Measurements from ENCODE around the gene PDE11A.

Gene PDE11A

DNA sequence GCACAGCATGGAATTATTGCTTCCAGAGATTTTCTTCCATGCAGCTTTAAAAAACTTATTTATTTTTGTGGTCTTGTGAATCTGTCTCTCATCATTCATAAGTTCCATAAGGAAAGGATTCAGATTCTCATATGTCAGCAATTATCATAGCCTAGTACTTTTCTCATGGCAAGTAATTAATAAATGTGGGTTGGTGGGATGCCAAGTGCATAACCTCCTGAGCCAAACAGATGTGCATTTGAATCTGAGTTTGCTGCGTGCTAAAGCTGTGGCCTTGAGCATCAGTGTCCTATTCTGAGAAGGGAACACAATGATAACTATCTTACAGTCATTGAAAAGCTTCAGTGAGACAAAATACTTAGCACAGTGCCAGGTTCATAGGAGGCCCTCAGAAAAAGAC lies 331.9 kb downstream of the PDE11A start:
- DNase-seq (ENCODE audit: extremely low spot score, insufficient read length, low read depth): no peak
- no peak for FAIRE-seq

DNA sequence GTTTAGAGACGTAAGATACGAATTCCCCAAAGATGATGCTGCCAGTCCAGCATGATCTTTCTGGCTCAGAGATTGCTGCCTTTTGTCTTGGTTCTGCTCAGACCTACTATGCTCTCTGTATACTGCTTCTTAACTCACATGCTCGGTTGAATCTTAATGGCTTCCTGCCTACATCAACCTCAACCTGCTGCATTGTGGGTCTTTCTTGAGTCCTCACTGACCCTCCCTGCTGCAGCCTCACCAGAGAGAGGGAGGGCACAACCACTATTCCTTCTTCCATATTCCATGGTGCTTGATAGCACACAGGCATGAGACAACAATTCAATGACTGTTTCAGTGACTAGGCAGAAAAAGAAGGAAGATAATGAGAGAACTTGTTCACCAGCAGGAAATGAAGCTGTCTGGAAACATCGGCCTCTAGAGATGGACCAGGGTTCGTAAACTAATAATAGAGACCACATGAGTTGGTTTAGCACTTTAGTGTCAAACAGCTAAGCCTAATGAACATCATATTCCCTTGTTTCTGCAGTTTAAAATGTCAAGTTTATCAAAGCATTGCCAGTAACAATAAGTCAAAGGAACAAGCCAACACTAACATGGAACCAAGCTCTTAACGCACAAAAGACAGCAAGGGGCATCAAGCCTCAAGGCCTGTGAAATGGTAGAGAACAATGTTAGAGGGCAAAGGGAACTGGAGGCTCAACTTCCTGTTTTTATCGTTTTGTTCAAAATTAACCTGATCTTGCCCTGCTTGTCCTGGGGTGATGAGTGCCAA lies 333.9 kb downstream of the PDE11A start:
- FAIRE-seq (no peak), DNase-seq (ENCODE audit: extremely low spot score, insufficient read length, low read depth) (no peak)

DNA sequence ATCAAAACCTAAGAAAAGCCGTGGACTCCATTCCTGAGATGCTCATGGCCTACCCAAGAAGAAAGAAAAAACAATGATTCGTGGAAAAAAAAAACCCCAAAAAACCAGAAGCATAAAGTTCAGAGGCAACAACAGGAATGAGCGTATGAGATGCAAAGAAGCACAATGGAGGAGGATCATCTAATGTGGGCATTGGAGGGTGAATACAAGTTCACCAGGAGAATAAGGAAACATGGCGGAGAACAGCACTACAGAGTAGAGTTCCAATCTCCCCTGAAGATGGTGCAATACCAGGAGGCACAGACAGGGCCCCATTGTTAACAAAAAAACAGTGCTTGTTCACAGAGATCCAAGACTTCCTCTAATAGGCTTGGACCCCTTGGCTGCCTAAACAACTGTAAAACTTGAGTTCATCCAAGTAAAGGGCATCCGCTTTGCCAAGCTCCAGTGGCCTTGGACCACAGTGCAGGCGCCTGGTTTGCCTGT lies 337.2 kb downstream of the PDE11A start:
- DNase-seq (ENCODE audit: extremely low spot score, insufficient read length, low read depth) (no peak), FAIRE-seq (no peak)

DNA sequence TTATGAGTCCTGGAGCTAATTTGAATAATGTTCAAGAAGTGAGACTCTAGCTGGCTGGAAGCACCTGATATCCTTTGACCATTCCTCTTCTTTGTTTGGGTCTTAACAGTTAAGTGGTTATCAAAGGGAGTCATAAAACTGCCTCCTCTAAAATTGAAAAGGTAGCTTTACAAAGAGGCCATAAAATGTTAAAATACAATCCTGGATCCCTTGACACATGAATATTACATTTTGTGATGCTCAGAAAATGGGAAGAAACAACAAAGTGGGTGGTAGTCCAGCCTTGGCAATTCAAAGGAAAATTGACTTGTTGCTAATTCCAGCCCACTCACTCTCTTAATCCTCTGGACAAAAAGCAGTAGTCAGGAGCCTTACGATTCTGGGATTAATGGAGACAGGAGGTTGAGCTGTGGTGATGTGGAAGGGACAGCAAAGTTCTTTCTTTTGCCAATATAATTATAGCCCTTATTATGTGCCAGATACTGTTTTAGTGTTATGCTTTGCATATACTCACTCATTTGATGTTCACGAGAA lies 339.2 kb downstream of the PDE11A start:
- FAIRE-seq (no peak), DNase-seq (ENCODE audit: extremely low spot score, insufficient read length, low read depth) (no peak)

DNA sequence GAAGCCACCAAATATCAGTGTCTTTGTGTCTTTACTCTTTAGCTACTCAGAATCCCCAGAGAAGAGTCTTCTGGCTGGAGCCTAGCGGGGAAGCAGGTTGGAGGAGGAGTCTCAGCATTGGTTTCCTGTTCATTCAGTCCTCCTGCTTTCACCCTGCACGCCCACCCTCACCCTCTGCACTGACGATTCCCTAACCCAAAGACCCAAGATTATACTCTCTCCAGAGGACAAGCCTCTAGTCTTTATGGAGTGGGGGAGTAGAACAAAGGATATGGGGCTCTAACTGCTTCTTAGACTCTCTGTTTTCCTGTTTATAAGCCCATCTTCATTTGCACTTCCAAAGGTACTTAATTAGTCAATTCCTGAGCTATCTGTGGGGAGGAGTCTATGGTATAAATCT lies 341.2 kb downstream of the PDE11A start:
- DNase-seq (ENCODE audit: extremely low spot score, insufficient read length, low read depth) (no peak), FAIRE-seq (no peak)

DNA sequence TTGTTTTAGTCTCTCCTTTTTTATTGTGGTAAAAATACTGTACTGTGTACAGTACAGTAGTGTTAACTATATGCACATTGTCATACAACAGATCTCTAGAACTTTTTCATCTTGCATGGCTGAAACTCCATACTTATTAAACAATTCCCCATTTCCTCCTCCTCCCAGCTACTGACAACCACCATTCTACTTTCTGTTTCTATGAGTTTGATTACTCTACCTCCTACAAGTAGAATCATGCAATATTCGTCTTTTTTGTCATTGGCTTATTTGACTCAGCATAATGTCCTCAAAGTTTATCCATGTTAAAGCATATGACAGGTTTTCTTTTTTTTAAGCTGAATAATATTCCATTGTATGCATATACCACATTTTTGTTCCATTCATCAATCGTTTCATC lies 341.8 kb downstream of the PDE11A start:
- DNase-seq (ENCODE audit: extremely low spot score, insufficient read length, low read depth) (no peak), FAIRE-seq (no peak)

DNA sequence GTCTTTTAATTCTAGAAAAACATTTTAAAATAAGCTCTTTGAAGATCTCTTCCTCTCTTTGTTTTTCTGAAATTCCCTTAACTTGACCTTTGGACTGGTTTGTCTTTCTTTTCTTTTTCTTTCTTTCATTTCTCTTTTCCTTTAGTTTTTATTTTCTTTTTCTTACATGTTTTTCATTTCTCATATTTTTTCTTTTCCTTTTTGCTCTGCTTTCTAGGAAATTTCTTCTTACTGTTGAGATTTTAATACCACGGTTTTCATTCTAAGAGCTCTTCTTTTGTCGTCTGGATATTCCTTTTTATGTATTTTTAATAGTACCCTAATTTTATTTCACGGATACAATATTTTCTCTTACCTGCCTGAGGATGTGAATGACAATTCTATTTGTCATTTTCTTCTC lies 342.2 kb downstream of the PDE11A start:
- no peak for FAIRE-seq
- DNase-seq (ENCODE audit: extremely low spot score, insufficient read length, low read depth): no peak

DNA sequence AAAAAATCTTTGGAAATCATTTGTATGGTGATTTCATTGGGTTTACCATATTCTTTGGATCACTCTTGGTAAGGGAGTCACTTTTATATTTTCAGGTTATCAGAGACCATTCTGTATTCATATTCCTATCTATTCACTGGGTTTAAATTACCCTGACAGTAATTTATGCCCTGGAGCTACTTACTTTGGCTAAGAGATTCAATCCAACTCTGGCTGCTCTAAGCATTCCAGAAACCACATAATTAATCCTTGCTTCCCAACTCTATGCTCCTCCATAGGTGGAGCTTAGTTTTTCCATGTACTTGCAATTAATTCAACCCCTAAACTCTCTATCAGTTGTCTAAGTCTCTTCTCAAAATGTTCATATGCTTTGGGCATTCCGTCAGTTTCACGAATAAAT lies 343.7 kb downstream of the PDE11A start:
- DNase-seq (ENCODE audit: extremely low spot score, insufficient read length, low read depth) (no peak), FAIRE-seq (no peak)

DNA sequence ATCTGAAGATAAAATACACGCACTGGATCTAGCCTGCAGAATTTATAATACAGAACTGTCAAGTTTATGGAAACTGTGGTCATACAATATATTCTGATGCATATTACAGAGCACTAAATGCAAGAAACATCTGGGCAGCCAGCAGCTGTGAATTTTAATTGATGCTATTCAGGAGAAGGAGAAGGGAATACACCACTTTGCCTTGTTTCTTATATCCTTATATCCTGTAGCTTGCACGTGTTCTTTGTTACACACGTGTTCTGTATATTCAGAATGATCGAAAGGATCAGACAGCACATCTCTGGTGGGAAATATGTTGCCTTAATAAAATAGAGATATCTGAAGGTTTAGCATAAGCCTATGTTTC lies 344.2 kb downstream of the PDE11A start:
- no peak for DNase-seq (ENCODE audit: extremely low spot score, insufficient read length, low read depth)
- no peak for FAIRE-seq

DNA sequence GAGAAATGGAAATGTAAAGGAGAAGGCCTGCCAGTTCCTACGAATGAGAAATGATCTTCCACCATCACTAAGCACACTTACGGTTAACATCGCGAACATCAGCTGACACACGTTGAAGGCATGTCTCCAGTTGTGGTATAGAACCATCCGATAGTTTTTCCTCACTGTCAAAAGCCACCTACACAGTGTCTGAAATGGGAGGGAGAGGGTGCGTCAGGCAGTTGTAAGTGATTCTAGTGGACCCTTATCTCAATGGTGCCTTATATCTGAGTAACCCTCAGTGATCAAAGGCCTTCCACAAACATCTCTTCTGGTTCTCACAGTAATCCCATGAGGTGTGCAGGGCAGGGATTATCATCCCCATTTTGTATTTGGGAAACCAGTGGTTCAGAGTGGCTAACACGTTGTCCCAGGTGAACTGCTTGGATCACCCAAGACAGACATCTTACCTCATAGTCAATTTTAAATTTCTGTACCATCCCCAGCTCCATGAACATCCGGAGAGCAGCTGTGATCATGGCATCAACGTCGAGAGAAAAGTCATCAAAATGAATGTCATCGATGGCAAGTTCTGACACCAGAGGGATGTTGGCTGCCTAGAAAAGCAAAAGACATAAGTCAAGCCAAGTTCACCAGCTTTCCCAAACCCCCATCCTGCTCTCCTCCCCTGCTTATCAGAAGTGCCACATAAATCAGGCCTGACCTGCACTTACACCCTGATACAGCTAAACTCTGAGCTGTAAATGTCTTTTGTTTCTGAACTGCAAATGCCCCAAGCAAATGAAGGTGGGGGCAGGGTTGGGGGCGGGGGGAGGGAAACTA lies 344.8 kb downstream of the PDE11A start:
- DNase-seq (ENCODE audit: extremely low spot score, insufficient read length, low read depth): no peak
- FAIRE-seq: no peak

DNA sequence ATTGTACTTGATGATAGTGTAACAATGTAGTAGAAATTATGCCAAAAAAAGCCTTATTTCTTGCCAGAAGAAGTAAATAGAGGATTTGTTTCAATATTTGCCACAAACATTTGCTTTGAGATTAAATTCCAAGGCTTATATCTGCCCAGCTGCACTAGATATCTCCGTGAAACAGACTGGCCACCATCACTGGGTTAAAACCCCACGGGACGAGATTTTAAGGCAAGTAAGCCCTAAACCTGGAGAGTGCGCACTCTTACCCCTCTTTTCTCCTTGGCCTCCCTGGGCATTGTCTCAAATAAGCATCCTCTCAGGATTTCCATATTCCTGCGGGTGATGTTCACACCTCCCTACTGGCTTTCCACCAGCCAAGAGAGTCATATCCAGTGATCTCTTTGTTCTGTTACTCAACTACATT lies 345.6 kb downstream of the PDE11A start:
- DNase-seq (ENCODE audit: extremely low spot score, insufficient read length, low read depth): no peak
- no peak for FAIRE-seq

DNA sequence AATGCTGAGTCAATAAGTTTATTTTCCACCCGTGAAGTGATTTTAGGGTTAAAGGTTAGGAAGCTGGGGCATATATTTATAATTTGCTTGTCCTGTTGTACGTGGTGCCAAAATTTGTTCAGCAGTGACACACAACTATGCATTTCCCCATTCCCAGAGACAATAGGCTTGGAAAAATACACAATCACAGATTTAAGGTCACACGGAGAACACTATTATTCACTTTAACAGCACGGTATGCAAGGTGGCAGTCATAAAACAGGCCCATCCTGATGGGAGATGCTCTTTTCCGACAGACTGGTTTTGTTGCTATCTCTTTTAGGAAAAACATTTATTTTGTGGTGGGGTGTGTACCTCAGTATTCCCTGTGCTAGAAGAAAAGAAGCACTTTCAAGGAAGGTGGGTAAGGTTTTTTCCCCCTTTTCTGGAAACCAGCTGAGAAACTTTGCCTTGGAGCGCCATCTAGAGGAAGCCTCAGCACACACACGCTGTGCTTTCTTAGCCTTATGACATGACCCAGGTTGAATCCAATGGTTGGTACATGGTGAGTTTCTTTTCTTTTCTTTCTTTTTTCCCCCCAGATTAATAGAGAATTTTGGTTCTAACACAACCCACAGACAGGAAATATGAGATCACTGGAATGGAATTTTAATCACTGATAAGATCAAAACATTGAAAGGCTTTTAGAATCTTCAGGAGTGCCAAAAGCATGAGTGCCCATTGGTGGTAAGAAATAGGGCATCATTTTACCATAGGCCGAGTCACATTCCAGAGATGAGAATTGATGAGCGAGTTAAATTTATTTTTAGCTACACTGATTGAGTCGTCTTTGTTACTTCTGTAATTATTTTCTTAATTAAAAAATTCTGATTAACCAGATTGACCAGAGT lies 347.9 kb downstream of the PDE11A start:
- peak; percentile 89 for FAIRE-seq
- DNase-seq (ENCODE audit: extremely low spot score, insufficient read length, low read depth): peak; percentile 28

DNA sequence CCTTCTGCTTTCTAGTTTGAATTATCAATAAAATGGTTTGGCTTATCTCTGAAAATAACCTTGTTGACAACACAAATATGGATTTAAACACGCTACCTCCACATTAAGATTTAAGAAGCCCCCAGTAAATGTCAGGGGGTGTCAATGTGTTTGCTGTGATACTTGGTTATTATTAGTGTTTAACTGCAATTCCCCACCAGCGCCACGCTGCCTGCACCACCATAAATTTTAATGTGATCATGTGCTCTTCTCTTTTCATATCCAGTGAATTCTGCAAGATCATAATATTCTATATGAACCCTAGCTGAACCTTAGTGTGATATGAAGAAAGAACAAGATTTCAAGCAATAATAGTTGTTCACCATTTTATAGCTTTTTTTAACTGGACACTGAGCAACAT lies 349.3 kb downstream of the PDE11A start:
- FAIRE-seq (no peak), DNase-seq (ENCODE audit: extremely low spot score, insufficient read length, low read depth) (no peak)

DNA sequence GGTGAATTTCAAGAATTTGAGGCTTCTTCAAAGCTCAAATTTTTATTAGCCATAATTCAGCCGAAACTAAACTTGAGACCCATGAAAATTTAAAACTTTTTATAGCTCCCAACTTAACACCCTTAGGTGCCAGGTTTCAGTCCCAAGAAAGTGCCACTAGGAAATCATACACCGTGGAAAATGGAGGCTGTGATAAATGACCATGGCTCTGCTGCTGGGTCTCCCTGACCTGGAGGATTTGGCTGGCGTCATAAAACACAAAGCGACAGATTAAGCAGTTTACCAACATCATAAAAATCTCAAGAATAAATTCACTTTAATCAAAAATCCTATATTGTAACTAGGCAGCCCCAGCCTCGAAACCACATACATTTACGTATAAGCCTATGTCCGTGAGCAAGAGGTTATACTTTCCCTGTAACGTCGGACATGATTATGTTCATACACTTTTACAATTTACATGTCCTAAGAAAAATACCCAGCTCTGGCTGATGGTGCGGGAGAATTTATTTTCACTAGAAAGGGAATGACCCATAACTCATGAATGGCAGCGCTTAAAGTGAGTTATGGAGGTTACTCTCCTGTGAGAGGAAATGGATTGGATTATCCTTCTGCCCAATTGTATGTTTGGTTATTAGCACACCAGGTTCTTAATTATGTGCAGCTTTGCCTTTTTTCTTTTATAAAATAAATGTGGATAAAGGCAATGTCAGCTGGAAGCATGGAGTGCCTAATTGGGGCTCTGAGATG lies 350.6 kb downstream of the PDE11A start:
- FAIRE-seq (no peak), DNase-seq (ENCODE audit: extremely low spot score, insufficient read length, low read depth) (no peak)

DNA sequence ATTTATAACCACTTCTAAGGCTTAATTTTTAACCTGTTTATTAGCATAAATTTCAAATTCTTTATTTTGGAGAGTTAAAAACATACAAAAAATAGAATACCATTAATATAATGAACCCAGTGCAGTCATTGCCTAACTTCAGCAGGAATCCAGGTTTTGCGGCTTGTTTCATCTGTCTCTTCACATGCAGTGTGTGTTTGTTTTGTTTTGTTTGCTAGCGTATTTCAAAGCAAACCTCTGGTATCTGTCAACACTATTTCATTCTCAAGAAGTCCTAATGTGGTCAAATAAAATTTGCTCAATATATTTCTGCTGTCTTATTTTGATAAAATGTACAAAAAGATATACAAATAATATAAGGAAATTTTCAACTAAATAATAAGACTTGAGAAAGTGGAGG lies 351.5 kb downstream of the PDE11A start:
- no peak for FAIRE-seq
- no peak for DNase-seq (ENCODE audit: extremely low spot score, insufficient read length, low read depth)

DNA sequence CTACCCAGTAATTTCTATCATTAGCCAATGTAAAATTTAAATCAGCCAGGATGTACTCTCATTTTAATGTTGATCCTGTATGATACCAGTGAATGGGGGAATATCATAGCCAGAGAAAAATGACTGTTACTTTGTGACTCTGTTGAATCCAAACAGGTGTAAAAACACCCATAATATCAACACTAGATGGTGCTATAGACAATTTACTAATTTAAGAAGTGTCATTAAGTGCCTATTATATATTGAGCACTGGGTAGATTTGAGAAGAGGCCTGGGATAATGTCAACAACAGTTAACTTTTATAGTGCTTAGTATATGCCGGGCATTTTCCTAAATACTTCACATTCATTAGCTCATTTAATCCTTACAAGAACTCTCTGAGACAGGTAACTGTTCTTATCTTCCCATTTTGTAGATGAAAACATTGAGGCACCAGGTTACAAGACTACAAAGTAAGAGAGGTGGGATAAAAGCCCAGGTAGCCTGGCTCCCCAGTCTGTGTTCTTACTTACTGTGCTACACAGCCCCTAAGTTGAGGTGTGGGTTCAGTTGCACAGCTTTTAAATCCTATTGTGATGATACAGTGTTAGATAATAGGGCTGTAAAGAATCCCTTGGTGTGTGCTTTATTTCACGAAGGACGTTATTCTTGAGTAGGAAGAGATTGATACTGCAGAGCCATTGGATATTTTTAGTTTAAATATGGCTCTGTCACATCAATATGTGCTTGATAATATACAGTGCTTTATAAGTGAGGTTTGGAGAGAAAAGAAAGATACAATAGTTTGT lies 354.6 kb downstream of the PDE11A start:
- FAIRE-seq: no peak
- DNase-seq (ENCODE audit: extremely low spot score, insufficient read length, low read depth): no peak

DNA sequence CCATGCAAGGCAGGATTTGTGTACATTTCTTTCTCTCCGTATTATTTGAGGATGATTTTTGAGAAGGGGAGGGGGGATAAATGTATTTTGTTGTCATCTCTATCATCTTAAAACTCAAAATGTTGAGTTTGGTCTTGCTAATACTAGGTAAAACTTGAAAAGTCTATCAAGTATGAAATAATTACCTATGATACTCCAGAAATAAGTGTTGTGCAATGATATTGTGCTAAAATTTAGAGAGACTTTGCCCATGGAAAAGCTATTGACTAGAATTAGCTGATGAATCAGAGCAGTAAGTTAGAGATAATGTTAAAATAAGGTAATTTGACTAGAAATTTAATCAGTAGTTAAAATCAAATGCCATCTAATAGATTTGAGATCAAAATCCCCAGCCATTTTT lies 356.1 kb downstream of the PDE11A start:
- FAIRE-seq: no peak

DNA sequence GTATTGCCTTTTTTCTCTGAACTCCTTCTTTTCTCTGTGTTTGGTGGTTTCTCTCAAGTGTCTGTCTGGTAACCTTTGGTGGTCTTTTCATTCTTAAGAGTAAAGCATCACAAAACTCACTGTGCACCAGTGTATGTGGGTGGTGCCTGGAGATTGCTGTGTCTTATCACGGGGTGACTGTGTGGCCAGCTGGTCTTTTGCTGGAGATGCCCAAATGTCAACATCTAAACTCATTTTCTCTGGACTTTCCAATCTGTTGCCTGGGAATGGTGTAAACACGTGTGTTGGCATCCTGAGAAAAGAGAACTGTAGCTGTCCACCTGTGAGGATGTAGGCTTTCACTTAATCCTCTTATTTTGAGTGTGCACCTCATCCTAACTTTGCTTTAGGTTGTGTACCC lies 356.8 kb downstream of the PDE11A start:
- FAIRE-seq (no peak), DNase-seq (ENCODE audit: extremely low spot score, insufficient read length, low read depth) (no peak)

More for the DNA sequence above, 356.1 kb downstream of the PDE11A start:
- DNase-seq (ENCODE audit: extremely low spot score, insufficient read length, low read depth): no peak

DNA sequence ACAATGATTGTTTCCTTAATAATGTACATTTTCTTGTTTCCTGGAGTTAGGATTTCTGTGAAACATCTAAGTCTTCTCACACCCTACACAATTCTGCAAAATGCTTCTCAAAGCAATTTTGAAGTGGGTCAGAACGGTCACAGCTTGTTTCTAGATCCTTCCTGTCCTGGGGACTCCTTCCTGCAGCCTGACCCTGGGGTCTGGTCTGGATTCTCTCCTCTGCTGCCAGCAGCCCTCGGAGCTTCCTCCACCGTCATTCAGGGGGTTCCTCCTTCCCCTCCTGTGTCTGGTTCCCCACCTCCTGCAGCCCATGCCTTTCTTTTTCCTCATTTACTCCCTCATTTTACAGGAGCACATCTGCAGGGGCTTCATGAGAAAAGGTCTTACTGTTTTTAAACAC lies 357.9 kb downstream of the PDE11A start:
- no peak for FAIRE-seq

More for the DNA sequence above, 357.9 kb downstream of the PDE11A start:
- no peak for DNase-seq (ENCODE audit: extremely low spot score, insufficient read length, low read depth)
